ENCODE measurements around the gene SFT2D3.

Gene SFT2D3

DNA sequence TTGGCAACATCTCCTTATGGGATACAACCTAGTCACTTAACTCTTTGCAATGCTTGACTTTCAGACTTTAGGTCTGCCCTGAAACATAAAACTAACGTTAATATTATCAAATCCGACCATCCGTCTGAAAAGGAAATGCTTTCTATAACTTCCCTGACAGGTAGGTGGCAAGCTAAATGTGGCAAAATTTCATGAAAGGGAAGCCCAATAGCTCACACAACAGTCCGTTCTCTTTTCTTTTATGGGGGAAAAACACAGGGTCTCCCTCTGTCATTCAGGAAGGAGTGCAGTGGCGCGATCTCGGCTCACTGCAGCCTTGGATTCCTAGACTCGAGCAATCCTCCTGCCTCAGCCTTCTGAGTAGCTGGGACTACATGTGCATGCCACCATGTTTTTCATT lies 52.9 kb downstream of the SFT2D3 start:
- DNase-seq: no peak
